Vagina (tissue), 2 donors: Measurements from ENCODE around the gene SLC17A5.

Experiments
- CTCF ChIP-seq, 3 experiments: fragments of 450-650 bp in 2 of 3; fragments of 200-600 bp in 1 of 3; sonication (generic) in 1 of 3; IDR thresholded peaks; one replicate each; pipeline ENCODE4 v1.5.1; 2017 to 2019; ENCODE audit warnings: antibody characterized with exemption in 3 of 3, mild to moderate bottlenecking in 2 of 3, moderate library complexity in 2 of 3
- POLR2A ChIP-seq, 2 donors: fragments of 450-650 bp; IDR thresholded peaks; one replicate each; pipeline ENCODE4 v1.6.1; 2017; ENCODE audit warnings: antibody characterized with exemption in 2 of 2, mild to moderate bottlenecking in 2 of 2, moderate library complexity in 2 of 2
- POLR2AphosphoS5 ChIP-seq, 2 donors: sonication (generic); formaldehyde crosslinking; IDR thresholded peaks; one replicate each; pipeline ENCODE4 v1.9.0; 2017; ENCODE audit warnings: antibody characterized with exemption in 2 of 2, mild to moderate bottlenecking in 2 of 2, low read depth in 1 of 2; ENCODE audit not compliant: insufficient read depth in 1 of 2

GRCh38 chr6:73606428-73606827 is 47.4 kb downstream of the SLC17A5 start:
- TF ChIP-seq CTCF (IDR thresholded peaks at IDR 0.05): no peak
- TF ChIP-seq POLR2AphosphoS5 (IDR thresholded peaks at IDR 0.05; ENCODE audit: insufficient read depth in 1 of 2, low read depth in 1 of 2): no peak
- no peak for TF ChIP-seq POLR2A (IDR thresholded peaks at IDR 0.05)
